K562 (cell line): ENCODE measurements around the gene VDR. TPM values are rescaled to one million over a fixed set of nuclear protein-coding genes. Genes with fewer than 3 reads are reported as not detected.

ENCODE experiments used
- CAMTA2 ChIP-seq: fragments of 250-450 bp; sonication (Bioruptor Pico); conservative IDR thresholded peaks from 2 replicates; pipeline ENCODE4 v1.5.1; 2022
- CEBPG ChIP-seq, 3 experiments: fragments of 200-800 bp in 1 of 3; sonication (Bioruptor generic) in 1 of 3; sonication (generic) in 1 of 3; formaldehyde crosslinking in 1 of 3; IDR thresholded peaks in 2 of 3; conservative IDR thresholded peaks in 1 of 3; 2 replicates each; pipeline versions ENCODE4 v1.6.1 to v1.8.0; 2016 to 2022; ENCODE audit warnings: missing compliant biosample characterization in 2 of 3, missing genetic modification characterization in 2 of 3, mild to moderate bottlenecking in 1 of 3, missing genetic modification reagents in 1 of 3
- HNRNPLL ChIP-seq: fragments of 200-400 bp; formaldehyde crosslinking; IDR thresholded peaks from 2 replicates; pipeline ENCODE4 v1.6.1; 2017; ENCODE audit warnings: low read length, low read depth, mild to moderate bottlenecking; ENCODE audit not compliant: poor library complexity, severe bottlenecking
- NFIX ChIP-seq: fragments of 250-450 bp; sonication (Bioruptor Pico); IDR thresholded peaks from 2 replicates; pipeline ENCODE4 v1.4.0; 2020; ENCODE audit warnings: low read depth, mild to moderate bottlenecking, moderate library complexity
- NR4A1 ChIP-seq, 2 experiments: fragments of 250-450 bp in 1 of 2; fragments of 450-650 bp in 1 of 2; sonication (Bioruptor Pico) in 1 of 2; IDR thresholded peaks; 2 replicates each; pipeline versions ENCODE4 v1.4.0 to v1.6.1; 2016 to 2020; ENCODE audit warnings: mild to moderate bottlenecking in 2 of 2, missing compliant biosample characterization in 1 of 2, missing genetic modification characterization in 1 of 2, moderate library complexity in 1 of 2
- POU5F1 ChIP-seq: fragments of 150-350 bp; IDR thresholded peaks from 2 replicates; pipeline ENCODE4 v1.6.1; 2014; ENCODE audit warnings: borderline replicate concordance, low read length, low read depth, mild to moderate bottlenecking; ENCODE audit not compliant: partially characterized antibody
- RUNX1 ChIP-seq: sonication (generic); IDR thresholded peaks from 2 replicates; pipeline ENCODE4 v1.6.1; 2016; ENCODE audit warnings: antibody characterized with exemption, low read depth
- ZBTB8A ChIP-seq: fragments of 450-650 bp; IDR thresholded peaks from 2 replicates; pipeline ENCODE4 v1.6.1; 2018; ENCODE audit warnings: mild to moderate bottlenecking, moderate library complexity; ENCODE audit not compliant: partially characterized antibody
- ZFP36 ChIP-seq: fragments of 150-350 bp; IDR thresholded peaks from 2 replicates; pipeline ENCODE4 v1.6.1; 2018; ENCODE audit warnings: low read length, low read depth; ENCODE audit not compliant: partially characterized antibody
- ZNF197 ChIP-seq: fragments of 200-800 bp; sonication (Bioruptor generic); IDR thresholded peaks from 2 replicates; pipeline ENCODE4 v1.6.1; 2016; ENCODE audit warnings: low read depth, missing genetic modification characterization, missing compliant biosample characterization
- ZNF408 ChIP-seq: fragments of 250-450 bp; sonication (Bioruptor Pico); IDR thresholded peaks from 2 replicates; pipeline ENCODE4 v1.4.0; 2020; ENCODE audit warnings: low read depth, mild to moderate bottlenecking, moderate library complexity
- ZNF766 ChIP-seq: fragments of 200-800 bp; sonication (Bioruptor generic); conservative IDR thresholded peaks from 2 replicates; pipeline ENCODE4 v1.6.1; 2016; ENCODE audit warnings: missing genetic modification characterization, missing compliant biosample characterization
- polyA plus RNA-seq, 8 experiments: library from polyadenylated mRNA; depleted of rRNA in 4 of 8; stranded (reverse) in 5 of 8; unstranded in 3 of 8; fragments of >200 nt; fragmentation: Nextera tagmentation in 2 of 8; fragmentation: Illumina TruSeq in 1 of 8; extraction: Ambion mirVana in 2 of 8; extraction: Trizol in 1 of 8; gene quantifications; 2 replicates each; pipeline versions ENCODE4 v1.2.1 to v1.2.3, GENCODE V29; 2011 to 2014; ENCODE audit warnings: inconsistent platforms in 1 of 8, missing spikeins in 1 of 8
- total RNA-seq, 7 experiments: library from RNA; depleted of rRNA in 6 of 7; stranded (reverse); fragments of >200 nt in 6 of 7; fragmentation: Illumina TruSeq in 2 of 7; extraction: Trizol in 2 of 7; gene quantifications; 2 replicates each; pipeline versions ENCODE4 v1.2.1 to v1.2.3, GENCODE V29; 2011 to 2021; ENCODE audit warnings: low replicate concordance in 1 of 7
- TF ChIP-seq, protein P1 (sequence below), 2 experiments: fragments of 450-650 bp; IDR thresholded peaks; 2 replicates each; pipeline ENCODE4 v1.6.1; 2016; ENCODE audit warnings: mild to moderate bottlenecking in 2 of 2, borderline replicate concordance in 1 of 2, low read depth in 1 of 2, moderate library complexity in 1 of 2
- TF ChIP-seq, protein P2 (sequence below): sonication (generic); formaldehyde crosslinking; IDR thresholded peaks from 2 replicates; pipeline ENCODE4 v1.5.0; 2020; ENCODE audit warnings: missing genetic modification reagents

The VDR gene
- total and polyA plus RNA-seq, 9 of the 15 experiments (the other 6 are each of a cell fraction or from before 2014, with no cell fraction given) = 0.61 to 4.8 (median 2.0) TPM

DNA sequence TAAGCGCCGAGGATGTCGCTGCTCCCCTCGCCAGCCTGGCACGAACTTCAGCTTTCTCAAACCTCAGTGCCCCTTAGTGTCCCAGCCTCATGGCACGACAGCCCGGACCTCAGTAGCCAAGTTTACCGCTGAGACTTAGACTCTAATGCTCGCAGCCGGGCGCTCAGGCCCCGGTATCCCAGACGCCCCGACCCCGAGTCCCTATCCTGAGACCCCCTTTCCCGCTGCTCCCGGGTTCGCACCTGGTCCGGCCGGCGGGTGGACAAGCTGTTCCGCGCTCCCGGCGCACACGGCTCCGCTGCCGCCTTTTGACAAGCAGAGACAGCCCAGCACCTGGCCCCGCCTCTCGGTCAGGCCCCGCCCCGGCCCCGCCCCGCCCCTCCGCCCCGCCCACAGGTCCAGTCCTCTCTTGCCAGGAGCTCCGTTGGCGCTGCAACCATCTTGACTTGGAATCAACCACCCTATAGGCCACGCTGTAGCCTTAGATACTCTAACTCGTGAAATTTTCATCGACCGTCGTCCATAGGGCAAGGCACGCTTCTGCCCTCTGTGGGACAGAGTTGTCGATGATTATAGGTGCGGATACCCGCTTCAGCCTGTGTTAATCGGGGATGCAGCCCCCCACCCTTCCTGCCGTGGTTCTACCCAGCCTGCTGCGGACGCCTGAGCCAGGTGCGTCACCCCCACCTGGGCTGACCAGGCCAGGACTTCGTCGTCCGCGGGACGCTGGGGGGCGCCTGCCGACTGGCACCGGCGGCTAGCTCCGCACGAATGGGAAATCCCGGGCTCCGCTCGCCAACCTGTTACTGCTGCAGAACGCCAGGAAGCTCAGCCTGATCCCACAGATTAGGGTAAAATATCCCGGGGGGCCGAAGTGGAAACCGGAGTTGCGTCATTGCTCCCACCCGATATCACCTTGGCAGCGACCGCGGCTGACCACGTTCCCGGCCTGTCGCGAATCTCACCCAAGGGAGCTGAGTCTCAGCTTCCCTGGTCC, at the start of gene VDR (continued):
- TF ChIP-seq, protein P1, sequence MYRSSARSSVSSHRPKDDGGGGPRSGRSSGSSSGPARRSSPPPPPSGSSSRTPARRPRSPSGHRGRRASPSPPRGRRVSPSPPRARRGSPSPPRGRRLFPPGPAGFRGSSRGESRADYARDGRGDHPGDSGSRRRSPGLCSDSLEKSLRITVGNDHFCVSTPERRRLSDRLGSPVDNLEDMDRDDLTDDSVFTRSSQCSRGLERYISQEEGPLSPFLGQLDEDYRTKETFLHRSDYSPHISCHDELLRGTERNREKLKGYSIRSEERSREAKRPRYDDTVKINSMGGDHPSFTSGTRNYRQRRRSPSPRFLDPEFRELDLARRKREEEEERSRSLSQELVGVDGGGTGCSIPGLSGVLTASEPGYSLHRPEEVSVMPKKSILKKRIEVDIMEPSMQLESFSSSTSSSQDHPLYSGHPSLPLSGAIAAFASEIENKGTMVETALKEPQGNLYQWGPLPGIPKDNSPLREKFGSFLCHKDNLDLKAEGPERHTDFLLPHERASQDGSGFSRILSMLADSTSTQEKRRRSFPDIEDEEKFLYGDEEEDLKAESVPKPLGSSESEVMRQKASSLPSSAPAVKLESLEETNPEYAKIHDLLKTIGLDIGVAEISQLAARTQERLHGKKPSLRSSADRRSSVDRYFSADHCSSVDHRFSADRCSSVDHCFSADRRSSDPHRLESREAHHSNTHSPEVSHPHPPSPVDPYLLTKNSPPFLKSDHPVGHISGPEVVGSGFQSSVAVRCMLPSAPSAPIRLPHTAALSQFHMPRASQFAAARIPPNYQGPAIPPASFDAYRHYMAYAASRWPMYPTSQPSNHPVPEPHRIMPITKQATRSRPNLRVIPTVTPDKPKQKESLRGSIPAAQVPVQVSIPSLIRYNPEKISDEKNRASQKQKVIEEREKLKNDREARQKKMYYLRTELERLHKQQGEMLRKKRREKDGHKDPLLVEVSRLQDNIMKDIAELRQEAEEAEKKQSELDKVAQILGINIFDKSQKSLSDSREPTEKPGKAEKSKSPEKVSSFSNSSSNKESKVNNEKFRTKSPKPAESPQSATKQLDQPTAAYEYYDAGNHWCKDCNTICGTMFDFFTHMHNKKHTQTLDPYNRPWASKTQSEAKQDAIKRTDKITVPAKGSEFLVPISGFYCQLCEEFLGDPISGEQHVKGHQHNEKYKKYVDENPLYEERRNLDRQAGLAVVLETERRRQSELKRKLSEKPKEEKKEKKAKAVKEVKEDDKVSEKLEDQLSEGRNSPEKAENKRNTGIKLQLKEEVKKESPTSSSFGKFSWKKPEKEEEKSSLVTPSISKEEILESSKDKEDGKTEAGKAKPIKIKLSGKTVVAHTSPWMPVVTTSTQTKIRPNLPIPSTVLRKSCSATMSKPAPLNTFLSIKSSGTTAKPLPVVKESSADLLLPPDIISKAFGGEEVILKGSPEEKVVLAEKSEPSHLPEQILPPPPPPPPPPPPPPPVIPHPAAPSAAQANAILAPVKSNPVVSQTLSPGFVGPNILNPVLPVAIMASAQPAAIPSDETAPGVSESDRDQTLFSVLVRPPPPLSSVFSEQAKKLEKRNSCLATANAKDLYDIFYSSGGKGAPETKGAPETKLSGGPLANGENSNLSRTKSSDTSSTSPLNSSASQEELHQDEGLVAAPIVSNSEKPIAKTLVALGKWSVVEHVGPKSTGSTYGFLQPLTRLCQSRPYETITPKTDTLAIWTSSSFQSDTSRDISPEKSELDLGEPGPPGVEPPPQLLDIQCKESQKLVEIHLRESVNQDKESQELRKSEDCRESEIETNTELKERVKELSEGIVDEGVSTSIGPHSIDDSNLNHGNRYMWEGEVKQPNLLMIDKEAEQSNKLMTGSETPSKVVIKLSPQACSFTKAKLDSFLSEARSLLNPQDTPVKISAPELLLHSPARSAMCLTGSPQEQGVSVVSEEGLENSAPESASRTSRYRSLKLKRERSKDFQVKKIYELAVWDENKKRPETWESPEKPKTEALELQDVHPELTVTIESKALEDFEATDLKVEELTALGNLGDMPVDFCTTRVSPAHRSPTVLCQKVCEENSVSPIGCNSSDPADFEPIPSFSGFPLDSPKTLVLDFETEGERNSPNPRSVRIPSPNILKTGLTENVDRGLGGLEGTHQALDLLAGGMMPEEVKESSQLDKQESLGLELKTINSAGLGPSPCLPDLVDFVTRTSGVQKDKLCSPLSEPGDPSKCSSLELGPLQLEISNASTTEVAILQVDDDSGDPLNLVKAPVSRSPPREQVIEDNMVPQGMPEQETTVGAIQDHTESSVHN (IDR thresholded peaks at IDR 0.05; ENCODE audit: borderline replicate concordance in 1 of 2, low read depth in 1 of 2) = no peak
- TF ChIP-seq ZFP36 (no peak), NR4A1 (CRISPR knock-in tag; IDR thresholded peaks at IDR 0.05) (no peak), NR4A1 (tag; IDR thresholded peaks at IDR 0.05) (no peak), HNRNPLL (peak; percentile 39), ZBTB8A (no peak), POU5F1 (no peak), CAMTA2 (CRISPR knock-in tag) (no peak), NFIX (CRISPR knock-in tag) (no peak), RUNX1 (no peak), ZNF766 (CRISPR knock-in tag) (no peak), CEBPG (CRISPR knock-in tag; IDR thresholded peaks at IDR 0.05) (peak; percentile 52; the same call in 1 of the 2 replicates), CEBPG (tag; conservative IDR thresholded peaks at IDR 0.05 in 1 of 2, IDR thresholded peaks at IDR 0.05 in 1 of 2) (no peak), ZNF197 (CRISPR knock-in tag) (no peak), ZNF408 (CRISPR knock-in tag) (no peak)
- TF ChIP-seq, protein P2, sequence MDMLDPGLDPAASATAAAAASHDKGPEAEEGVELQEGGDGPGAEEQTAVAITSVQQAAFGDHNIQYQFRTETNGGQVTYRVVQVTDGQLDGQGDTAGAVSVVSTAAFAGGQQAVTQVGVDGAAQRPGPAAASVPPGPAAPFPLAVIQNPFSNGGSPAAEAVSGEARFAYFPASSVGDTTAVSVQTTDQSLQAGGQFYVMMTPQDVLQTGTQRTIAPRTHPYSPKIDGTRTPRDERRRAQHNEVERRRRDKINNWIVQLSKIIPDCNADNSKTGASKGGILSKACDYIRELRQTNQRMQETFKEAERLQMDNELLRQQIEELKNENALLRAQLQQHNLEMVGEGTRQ = no peak
